ENCODE data around the gene NFKBIE. TPM values are rescaled to one million over a fixed set of nuclear protein-coding genes. Genes with fewer than 3 reads are reported as not detected.
A peak's percentile ranks its signal among the peaks of the same experiment; 100 is the strongest.

Gene NFKBIE
- total RNA-seq, 2 donors from 2014 or later, result 4.5 to 6.7 TPM

DNA sequence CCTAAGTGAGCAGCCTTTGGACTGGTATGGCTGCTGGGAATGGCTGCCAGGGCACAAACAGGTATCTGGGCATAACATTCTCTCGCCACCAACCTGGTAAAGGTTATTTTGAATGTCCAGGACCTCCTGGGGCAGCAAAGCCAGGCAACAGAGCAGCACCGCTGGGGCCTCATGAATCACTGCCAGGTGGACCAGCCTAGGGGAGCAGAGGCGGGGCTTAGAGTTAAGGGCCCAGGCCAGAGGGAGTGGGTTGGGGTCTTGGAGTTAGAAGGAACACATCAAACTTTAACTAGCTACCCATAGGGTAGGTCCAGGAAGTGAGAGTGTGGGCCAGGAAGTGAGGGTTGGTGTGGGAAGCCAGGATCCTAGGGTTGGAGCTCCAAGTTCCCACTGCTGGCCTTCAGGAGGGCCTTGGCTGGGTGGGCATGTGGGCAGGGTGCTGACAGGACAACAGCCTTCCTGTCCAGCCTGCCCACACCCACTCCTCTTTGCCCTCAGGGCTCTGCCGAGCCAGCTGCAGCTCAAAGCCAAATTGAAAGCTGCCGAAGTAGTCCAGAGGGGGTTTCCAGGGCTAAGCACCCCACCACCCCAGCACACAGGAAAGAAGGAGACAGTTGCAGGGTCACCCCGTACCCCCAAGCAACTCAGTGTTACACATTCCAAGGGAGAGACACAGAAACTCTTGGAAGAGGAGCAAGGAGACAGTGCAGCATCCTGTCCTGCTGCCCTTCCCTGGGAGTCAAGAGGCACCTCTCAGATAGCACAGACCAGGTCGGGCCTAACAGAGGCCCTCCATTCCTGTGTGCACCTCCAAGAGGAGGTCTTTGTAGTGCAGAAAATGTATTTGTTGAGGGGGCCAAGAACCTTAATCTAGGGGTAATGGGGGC is 2.6 kb downstream of the NFKBIE start:
- peak; percentile 47 for DNase-seq (ENCODE audit: low spot score)
- intact Hi-C loops (cut with DNase I), result no loop called here

DNA sequence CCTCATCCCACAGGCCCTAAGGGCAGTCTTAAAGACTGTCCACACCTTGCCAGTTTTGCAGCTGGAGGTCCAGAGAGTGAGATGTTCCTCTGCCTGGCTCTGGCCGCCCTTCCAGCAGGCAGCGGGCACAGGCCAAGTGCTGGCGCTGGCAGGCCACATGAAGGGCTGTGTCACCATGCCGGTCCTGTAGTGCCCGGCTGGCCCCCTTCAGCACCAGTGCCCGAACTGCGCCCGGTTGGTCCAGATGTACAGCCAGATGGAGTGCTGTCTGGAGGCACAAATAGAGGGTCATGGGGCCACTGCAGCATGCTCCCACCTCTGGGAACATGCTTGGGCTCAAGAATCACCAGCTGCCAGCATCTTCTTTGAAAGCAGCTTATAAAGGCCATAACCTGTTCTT is 3.8 kb downstream of the NFKBIE start:
- DNase-seq (ENCODE audit: low spot score), result no peak
- intact Hi-C loops (cut with DNase I), result no loop called here

DNA sequence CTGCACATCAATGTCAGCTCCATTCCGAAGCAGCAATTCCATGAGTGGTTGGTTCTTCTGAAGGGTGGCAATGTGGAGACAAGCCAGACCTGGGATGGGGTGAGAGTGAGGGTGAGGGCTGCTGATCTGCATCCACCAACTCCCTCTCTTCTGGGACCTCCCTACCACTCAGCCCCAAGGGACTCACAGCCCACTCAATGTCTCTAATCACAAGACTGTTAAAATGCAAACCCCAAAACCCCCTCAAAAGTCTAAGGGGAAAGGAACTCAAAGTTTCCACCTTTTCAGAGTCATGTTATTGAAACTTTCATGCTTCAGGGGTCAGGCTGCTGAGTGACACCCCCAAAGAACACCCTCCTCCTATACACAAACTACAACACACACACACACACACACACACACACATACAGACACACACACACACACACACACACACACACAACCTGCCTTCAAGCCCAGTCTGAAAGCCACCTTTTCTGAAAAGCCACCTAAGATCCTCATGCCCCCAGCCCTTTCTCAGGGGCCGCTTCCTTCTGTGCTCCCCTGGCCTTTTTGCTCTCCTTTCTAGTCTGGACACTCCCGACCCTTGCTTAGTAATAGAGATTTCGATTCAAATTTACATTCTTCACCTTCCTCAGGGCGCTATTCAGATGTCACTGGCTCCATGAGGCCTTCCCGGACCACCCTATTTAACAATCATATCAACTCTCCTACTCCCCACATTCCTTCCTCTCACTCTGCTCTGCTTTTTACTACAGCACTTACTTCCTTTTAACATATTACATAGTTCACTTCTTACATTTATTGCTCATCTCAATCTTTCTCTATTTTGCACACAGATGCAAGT is 4.7 kb downstream of the NFKBIE start:
- DNase-seq (ENCODE audit: low spot score), result no peak
- intact Hi-C loops (cut with DNase I), result no loop called here

DNA sequence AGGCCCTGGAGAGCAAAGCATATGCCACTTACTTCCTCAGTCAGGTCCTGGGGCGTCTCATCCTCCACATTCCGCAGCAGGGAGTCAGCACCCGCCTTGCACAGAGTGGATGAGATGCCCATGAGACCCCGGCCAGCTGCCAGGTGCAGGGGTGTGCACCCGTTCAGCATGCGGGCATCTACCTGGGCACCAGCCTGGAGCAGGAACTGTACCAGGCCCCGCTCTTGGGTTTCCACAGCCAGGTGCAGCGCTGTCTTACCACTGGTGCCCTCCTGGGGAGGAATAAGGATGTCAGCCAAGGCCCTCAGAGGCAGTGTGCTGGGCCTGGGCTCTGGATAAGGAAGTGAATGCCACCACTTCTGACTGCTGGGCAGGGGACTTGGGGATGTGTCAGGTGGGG is 5.3 kb downstream of the NFKBIE start:
- DNase-seq (ENCODE audit: low spot score), result no peak

DNA sequence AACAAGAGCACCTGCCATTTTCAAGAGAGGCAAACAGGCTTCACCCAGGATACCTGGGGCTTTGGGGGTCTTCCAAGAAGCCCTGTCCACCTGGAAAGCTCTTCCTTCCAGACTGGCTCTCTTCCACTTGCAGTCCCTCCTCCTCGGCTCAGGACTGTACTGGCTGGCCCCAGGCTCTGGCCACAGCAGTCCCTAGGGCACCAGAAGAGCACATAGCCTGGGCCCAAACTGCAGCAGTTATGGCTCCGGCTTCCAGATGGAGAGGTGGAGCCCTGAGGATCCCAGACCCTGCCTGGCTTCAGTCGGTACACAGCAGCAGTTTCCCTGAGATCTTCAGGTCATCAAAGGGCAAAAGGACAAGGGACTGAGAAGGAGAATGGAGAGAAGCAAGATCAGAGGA is 6.4 kb downstream of the NFKBIE start:
- no peak for DNase-seq (ENCODE audit: low spot score)
- intact Hi-C loops (cut with DNase I), result no loop called here

More for the DNA sequence above, 5.3 kb downstream of the NFKBIE start:
- intact Hi-C loops (cut with DNase I), result no loop called here

DNA sequence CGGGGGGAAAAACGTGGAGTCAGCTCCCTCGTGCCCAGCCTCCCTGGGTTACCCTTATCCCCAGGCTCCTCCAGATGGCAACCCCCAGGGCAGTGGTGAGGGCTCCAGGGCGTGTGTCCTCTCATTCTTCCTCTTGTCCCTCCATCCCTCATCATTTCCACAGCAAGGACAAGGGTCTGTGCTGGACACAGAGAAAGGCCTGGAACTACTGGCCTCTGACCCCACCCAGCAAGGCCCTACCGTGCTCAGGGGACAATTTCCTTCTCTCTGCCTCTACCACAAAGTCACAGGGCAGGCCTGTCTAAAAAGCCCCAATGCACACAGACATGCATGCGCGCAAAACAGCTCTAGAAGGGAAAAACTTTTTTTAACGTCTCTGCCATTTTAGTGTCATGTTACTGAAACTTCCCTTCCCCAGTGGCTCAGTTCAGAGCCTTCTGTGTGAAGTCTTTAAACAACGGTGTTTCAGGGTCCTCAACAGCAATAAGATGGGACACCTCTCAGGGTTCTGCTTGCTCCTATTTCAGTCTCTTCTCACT is 7.0 kb downstream of the NFKBIE start:
- intact Hi-C loops (cut with DNase I), result no loop called here
- DNase-seq (ENCODE audit: low spot score), result peak; percentile 64

DNA sequence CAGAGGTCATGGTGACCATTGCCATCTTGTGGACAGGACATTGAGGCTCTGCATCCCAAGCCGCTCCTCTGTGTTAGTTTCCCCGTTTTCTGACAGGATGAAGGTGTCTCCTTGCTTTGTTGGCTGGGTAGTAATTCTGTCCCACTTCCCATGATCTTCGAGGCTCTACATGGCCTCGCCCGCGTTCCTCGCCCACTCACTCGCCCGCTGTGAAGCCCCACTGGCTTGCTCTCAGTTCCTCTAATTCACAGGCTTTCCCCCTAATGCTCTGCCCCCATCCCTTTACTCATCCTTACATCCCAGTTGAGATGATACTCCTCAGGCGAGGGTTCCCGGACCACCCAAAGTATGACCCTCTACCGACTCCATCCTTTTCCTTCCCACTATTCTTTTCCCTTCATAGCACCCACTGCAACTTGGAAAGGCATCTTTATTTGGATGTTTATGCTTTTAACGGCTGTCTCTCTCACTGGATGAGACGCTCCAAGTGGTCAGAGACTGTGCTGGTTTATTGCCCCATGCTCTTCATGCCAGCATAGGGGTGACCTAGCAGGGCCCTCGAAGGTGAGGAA is 7.5 kb downstream of the NFKBIE start:
- intact Hi-C loops (cut with DNase I), result no loop called here
- DNase-seq (ENCODE audit: low spot score), result no peak

DNA sequence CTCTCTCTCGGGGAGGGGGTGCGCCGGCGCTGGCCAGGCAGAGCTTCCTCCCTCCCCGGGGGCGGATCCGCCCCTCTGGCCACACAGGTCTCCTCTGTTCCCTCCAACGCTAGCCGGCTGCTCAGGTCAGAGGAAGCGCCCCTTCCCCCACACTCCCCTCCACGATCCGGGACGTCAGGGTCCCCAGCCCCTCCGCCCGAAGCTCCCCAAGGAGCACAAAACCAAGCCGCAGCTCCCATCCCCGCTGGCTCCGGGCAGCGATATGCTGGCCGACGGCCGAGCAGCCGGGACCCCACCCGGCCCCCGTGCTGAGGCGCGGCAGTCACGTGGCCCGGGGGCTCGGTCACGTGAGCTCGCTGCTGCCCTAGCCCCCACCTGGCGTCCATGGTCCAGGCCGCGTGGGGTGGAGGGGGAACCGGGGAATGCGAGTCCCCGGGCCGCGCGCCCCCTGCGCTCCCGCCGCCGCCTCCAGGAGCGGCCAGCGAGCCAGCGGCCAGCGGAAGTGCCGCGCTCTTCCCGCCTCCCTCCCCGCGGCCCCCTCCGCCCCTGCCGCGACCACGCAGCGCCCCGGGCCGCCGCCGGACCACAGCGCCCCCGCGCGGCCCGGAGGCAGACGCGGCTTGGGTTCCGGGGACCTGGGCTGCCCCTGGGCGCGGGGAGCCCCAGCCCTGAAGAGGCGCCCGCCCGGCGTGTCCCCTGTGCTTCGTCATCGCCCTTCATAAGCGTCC is 8.2 kb downstream of the NFKBIE start, which contains the start of gene SLC35B2:
Gene SLC35B2 (minus strand): TSS at position 504 of the 728 bp plus-strand sequence. CDS start 118 bp downstream, at position 386.
- peak; percentile 88 for DNase-seq (ENCODE audit: low spot score)
- intact Hi-C loops (cut with DNase I), result no loop called here

DNA sequence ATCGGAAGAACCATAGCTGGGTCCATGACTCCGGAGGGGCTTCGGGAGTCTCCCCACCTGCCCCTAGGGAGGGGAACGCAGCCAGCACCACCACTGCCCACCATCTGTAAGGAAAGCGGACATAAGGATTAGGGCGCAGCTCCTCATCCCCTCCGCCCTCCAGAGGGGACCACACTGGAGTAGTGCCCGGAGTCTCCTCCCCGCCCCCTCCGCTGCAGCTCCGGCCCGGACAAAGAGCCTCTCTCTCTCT is 8.7 kb downstream of the NFKBIE start:
- intact Hi-C loops (cut with DNase I), result no loop called here
- DNase-seq (ENCODE audit: low spot score), result no peak

DNA sequence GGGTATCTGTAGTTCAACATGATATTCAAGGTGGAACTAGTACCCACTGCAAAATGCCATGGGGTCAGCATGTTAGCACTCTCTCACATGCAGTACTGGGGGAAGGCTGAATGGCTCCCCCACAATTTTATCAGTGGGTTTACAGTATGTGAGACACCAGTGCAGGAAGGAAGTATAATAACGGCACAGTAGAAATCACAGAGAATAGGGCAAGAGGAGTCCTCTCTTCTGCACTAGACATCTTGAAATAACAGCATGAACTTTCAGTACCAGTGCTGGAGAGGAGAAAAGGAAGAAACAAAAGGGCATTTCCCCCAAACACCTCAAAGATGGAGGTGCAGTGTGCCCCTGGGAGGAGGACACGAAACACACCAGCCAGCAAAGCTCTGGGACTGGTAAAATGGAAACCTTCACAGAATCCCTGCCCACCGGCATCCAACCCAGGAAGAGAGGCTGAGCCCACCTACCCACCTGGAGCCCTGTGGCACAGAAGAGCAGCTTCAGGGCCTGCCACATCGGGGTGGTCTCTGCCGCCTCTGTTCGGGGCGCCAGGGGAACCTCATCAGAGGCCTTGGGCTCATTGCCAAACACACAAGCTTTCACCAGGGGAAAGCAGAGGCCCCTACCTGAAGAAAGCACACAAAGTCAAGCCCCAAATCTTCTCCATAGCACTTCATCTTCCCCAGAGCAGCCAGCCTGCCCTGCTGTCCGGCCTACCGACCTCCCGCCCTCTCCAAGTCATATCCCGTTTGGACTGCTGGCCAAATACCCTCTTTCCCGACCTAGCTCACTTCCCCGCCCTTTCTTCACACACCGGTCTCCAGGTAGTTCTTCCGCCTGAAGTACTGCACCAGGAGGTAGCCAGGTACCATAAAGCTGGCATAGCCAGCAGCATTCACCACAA is 9.2 kb downstream of the NFKBIE start:
- intact Hi-C loops (cut with DNase I), result no loop called here

DNA sequence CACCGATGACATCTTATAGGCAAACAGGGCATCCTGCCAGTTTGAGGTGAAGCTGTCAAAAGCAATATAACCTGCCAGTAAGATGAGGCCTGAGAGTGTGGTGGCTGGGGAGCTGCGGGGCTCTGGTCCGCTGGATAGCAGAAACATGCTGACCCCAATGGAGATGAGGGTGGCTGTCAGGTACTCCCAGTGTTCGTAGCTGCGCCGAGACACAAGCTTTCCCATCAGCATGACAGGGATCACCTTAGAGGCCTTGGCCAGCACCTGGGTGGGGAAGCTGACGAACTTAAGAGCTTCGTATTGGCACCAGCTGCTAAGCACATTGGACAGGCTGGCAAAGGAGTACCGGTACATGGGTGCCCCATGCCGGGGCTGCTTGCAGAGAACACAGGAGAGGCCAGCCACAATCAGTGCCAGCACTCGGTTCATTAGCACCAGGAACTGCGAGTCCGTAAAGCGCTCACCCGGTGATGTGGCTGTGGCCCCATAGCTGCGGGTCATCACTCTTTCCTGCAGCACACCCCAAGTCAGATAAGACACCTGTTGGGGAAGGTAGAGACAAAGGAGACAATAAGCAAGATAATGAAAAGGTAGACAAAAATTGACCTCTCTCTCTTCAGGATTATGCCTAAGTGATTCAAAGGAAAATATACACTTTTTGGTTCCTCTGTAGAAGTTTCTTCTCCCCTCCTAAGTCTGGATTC is 10.1 kb downstream of the NFKBIE start:
- intact Hi-C loops (cut with DNase I), result no loop called here
- DNase-seq (ENCODE audit: low spot score), result peak; percentile 77

More for the DNA sequence above, 9.2 kb downstream of the NFKBIE start:
- DNase-seq (ENCODE audit: low spot score), result peak; percentile 70

DNA sequence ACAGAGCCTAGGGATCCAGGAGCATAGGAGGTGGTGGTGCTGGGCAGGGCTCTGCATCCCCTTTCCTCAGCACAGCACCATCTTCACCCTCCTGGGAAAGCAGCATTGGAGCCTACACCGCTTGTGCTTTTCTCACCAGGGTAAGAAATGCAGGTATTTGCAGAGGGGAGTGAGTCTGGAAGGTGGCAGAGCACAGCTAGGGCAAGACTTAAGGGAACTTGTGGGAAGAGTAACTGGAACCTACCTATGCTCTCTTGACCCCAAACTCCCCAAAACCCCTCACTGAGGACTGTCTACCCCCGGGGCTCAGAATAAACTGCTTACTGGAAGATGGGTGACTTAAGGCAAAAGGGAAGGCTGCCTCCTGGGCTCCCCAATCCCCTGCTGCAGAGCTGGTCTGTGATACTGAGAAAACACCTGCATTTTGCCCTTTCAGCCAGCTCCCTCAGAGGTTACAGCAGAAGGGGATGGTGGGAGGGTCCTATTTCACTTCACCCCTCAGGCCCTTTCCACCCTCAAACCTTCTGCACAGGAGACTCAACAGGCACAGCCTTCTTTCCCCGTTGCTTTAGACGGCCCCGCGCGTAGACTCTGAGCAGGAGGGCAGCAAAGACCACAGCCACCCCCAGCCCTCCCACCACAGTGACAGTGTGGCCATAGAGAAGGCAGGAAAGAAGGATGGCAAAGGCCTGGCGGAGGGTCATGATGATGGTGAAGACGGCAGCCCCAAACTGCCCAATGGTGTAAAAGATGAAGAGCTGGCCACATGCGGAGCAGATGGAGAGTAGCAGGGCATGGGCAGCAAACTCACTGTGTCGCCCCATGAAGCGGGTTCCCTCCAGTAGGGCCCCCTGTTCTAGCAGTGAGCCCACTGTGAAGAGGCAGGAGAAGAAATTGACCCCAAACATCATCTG is 10.9 kb downstream of the NFKBIE start:
- intact Hi-C loops (cut with DNase I), result no loop called here
- peak; percentile 69 for DNase-seq (ENCODE audit: low spot score)

DNA sequence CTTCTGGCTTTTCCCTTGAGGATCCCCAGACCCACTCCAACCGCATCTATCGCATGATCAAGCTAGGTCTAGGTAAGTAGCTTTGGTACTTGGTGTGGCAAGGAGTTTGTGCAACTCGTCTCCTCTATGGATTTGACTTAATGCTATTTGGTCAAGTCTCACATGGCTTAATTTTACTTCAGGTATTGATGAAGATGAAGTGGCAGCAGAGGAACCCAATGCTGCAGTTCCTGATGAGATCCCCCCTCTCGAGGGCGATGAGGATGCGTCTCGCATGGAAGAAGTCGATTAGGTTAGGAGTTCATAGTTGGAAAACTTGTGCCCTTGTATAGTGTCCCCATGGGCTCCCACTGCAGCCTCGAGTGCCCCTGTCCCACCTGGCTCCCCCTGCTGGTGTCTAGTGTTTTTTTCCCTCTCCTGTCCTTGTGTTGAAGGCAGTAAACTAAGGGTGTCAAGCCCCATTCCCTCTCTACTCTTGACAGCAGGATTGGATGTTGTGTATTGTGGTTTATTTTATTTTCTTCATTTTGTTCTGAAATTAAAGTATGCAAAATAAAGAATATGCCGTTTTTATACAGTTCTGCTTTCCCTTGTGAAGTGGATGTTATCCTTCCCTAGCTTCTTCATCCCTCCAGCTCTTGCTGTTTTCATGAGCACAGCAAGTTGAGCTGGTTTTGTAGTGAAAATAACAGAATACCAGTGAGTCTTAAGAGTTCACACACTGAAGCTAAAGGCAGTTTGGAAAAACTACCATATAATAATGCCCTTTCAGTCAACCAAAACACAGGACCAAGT is 11.8 kb downstream of the NFKBIE start:
- intact Hi-C loops (cut with DNase I), result no loop called here
- DNase-seq (ENCODE audit: low spot score), result peak; percentile 69

DNA sequence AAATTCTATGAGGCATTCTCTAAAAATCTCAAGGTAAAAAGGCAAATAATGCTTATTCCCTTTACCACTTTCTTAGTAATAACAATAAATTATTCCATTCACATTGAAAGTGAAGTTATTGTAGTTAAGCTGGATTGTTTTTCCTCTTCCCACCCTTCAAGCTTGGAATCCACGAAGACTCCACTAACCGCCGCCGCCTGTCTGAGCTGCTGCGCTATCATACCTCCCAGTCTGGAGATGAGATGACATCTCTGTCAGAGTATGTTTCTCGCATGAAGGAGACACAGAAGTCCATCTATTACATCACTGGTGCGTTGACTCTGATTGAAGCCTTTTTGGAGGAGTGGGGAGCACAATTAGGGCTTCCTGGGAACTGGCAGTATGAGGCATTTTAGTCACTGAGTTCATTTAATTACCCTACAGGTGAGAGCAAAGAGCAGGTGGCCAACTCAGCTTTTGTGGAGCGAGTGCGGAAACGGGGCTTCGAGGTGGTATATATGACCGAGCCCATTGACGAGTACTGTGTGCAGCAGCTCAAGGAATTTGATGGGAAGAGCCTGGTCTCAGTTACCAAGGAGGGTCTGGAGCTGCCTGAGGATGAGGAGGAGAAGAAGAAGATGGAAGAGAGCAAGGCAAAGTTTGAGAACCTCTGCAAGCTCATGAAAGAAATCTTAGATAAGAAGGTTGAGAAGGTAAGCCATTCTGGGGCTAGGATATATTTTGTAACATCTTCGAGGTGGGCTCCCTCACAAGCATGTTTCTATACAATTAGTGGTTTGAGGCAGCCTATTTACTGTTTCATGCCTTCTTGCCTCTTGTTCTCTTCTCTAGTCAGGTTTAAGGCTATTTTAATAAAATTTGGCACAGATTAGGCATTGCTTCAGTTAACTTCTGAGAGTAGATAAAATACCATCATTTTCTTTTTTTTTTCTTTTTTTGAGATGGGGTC is 13.5 kb downstream of the NFKBIE start:
- peak; percentile 66 for DNase-seq (ENCODE audit: low spot score)
- intact Hi-C loops (cut with DNase I), result no loop called here

DNA sequence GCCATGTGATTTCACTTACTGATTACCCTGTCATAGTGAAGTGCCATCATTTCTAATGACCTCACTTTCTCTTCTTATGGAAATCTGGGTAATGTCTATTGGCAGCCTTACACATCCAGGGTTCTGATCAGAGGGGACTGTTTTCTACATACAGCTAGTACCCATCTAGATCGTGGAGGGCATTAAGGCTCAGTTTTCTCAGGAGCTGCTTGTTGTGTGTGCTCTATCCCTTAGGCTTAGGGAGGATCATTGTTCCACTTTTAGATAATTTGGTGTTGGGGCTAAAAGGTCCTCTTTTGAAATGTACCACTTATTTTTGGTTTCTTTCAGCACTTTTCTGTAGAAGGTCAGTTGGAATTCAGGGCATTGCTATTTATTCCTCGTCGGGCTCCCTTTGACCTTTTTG is 14.6 kb downstream of the NFKBIE start:
- intact Hi-C loops (cut with DNase I), result no loop called here
- DNase-seq (ENCODE audit: low spot score), result no peak

All from posterior vena cava (tissue), 2 donors.